ENCODE results near the gene LARP1B. TPM values are rescaled to one million over a fixed set of nuclear protein-coding genes. Genes with fewer than 3 reads are reported as not detected.

The LARP1B gene
- total and polyA plus RNA-seq, 9 of the 15 experiments (the other 6 are each of a cell fraction or from before 2014, with no cell fraction given): 19.2 to 59.7 (median 37.9) TPM

DNA sequence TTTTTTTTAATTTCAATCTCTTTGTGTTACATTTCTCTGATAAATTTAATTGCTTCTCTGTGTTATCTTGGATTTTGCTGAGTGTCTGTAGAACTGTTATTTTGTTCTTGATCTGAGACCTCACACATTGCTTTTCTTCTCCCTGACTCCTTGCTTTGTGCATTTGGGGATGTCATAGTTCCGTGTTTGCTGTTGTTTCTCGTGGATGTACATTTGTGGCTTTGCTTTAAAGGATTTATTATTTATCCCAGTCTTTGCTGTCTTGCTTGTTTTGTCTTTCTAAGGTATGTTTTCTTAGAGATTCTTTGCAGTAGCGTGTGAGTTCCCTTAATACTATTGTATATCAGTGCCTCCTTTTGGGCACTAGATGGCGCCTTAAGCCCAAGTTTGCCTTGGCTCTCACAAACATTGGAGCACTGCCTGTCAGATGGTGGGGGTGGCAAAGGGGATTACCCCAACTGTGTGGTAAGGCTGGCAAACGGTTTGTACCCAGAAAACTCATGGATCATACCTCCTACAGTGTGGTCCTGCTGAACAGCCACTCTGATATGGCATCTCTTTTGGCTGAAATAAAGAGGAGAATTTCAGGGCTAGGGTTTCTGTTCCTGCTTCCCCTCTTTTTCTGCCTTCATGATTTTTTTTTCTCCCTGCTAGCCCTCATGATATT lies 130.1 kb downstream of the LARP1B start (continued):
- TF ChIP-seq, protein P1, sequence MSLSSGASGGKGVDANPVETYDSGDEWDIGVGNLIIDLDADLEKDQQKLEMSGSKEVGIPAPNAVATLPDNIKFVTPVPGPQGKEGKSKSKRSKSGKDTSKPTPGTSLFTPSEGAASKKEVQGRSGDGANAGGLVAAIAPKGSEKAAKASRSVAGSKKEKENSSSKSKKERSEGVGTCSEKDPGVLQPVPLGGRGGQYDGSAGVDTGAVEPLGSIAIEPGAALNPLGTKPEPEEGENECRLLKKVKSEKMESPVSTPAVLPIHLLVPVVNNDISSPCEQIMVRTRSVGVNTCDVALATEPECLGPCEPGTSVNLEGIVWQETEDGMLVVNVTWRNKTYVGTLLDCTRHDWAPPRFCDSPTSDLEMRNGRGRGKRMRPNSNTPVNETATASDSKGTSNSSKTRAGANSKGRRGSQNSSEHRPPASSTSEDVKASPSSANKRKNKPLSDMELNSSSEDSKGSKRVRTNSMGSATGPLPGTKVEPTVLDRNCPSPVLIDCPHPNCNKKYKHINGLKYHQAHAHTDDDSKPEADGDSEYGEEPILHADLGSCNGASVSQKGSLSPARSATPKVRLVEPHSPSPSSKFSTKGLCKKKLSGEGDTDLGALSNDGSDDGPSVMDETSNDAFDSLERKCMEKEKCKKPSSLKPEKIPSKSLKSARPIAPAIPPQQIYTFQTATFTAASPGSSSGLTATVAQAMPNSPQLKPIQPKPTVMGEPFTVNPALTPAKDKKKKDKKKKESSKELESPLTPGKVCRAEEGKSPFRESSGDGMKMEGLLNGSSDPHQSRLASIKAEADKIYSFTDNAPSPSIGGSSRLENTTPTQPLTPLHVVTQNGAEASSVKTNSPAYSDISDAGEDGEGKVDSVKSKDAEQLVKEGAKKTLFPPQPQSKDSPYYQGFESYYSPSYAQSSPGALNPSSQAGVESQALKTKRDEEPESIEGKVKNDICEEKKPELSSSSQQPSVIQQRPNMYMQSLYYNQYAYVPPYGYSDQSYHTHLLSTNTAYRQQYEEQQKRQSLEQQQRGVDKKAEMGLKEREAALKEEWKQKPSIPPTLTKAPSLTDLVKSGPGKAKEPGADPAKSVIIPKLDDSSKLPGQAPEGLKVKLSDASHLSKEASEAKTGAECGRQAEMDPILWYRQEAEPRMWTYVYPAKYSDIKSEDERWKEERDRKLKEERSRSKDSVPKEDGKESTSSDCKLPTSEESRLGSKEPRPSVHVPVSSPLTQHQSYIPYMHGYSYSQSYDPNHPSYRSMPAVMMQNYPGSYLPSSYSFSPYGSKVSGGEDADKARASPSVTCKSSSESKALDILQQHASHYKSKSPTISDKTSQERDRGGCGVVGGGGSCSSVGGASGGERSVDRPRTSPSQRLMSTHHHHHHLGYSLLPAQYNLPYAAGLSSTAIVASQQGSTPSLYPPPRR (CRISPR knock-in tag; IDR thresholded peaks at IDR 0.05; ENCODE audit: borderline replicate concordance): no peak

DNA sequence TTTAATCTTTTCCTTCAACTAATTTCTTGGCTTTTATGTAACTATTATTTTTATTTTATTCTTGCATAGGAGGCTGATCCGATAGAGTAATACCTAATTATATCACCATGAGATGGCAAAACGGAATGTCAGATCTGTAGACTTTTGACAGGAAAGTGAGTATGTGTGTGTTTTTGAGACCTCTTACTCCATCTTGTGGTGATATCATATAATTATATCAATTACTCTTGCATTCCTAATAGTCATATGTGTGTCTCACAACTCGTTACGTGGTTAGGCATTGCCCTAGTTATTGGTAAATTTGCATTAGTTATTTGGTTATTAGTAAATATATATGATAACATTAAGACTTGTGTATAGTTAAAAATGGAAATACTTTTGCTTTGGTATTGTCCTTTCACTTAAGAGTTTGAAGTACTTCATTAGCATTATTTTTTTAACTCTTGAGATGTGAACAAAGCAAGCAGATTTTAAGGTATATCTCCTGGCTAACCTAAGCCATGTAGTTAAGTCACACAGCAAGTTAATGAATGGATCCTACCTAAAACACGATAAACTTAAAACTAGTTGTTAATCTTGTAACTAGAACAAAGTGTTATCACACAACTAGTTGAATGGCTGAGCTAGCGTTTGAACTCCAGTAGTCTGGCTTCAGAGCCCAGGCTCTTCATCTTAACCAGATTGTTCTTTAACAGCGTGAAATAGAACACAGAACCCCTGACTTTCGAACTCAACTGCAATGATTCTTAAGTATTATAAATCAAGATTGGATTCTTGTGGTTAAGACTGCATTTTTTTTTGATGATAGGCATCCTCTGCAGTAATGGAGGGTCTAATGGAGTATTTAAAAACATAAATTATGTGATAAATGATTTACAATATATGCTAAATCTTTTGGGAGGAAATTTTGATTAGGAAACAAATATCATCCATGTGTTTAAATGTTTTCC lies 159.4 kb downstream of the LARP1B start:
- H3K4me1 ChIP-seq (replicated peaks in 1 of 2; ENCODE audit: control insufficient read depth in 2 of 2, insufficient read depth in 2 of 2, low read length in 2 of 2): no peaks in the 10 kb centered on the region
- H2AFZ ChIP-seq (ENCODE audit: low read depth, low read length): no peak overlapping the region
- H3K27me3 ChIP-seq (ENCODE audit: control insufficient read depth in 2 of 2, insufficient read depth in 2 of 2, low read length in 2 of 2): no peaks in the 10 kb centered on the region
- in situ Hi-C loops (cut with MboI) (no loop called here), intact Hi-C loops (cut with micrococcal nuclease) (no loop called here)
- H3K79me2 ChIP-seq (ENCODE audit: control insufficient read depth, insufficient read depth, low read length): no peaks in the 10 kb centered on the region
- H3K27ac ChIP-seq (ENCODE audit: extremely low read depth, low read depth, low read length): no peak overlapping the region
- H3K4me3 ChIP-seq: no peak overlapping the region
- H3K9me3 ChIP-seq (replicated peaks; ENCODE audit: control insufficient read depth, insufficient read depth, low read depth, low read length): no peaks in the 10 kb centered on the region
- ChIA-PET CTCF (ENCODE audit: low intra/inter-chr PET ratio) (no interaction called here), POLR2A (no interaction called here)
- H3K4me2 ChIP-seq (ENCODE audit: insufficient read depth, low read length): no peak overlapping the region
- no TSS peak for BruUV-seq (replicated peaks)
- no peaks in the 10 kb centered on the region for H4K20me1 ChIP-seq (replicated peaks; ENCODE audit: control insufficient read depth, insufficient read depth, low read length)
- WGBS (ENCODE audit: insufficient coverage, low coverage, missing lambda C conversion rate): 28% methylated on average over 8 of the region's 8 CpGs
- no peaks in the 10 kb centered on the region for H3K9me1 ChIP-seq (ENCODE audit: control insufficient read depth, insufficient read depth, low read length)
- H3K36me3 ChIP-seq (ENCODE audit: control insufficient read depth, insufficient read depth, low read length): no peaks in the 10 kb centered on the region
- FAIRE-seq (peak; percentile 51), DNase-seq (ENCODE audit: extremely low read depth in 1 of 4, low spot score in 3 of 4) (peak; percentile 15 to 25 (median 22)), ATAC-seq (peak; percentile 77)
- H3K9ac ChIP-seq (ENCODE audit: insufficient read depth in 1 of 2, low read depth in 2 of 2, low read length in 2 of 2): no peak overlapping the region
- TF ChIP-seq NR1H2 (CRISPR knock-in tag; IDR thresholded peaks at IDR 0.05) (no peak), EWSR1 (IDR thresholded peaks at IDR 0.05; ENCODE audit: borderline replicate concordance, low read depth, partially characterized antibody) (no peak), HDAC2 (IDR thresholded peaks at IDR 0.05) (no peak), ZNF23 (CRISPR knock-in tag; IDR thresholded peaks at IDR 0.05) (no peak), TCF7 (IDR thresholded peaks at IDR 0.05; ENCODE audit: borderline replicate concordance) (no peak), FOSL1 (tag; conservative IDR thresholded peaks at IDR 0.05) (no peak), MAFK (IDR thresholded peaks at IDR 0.05; ENCODE audit: low read length) (no peak), RBM14 (IDR thresholded peaks at IDR 0.05; ENCODE audit: borderline replicate concordance, insufficient read depth, low read depth, low read length) (no peak)
- TF ChIP-seq, protein P2, sequence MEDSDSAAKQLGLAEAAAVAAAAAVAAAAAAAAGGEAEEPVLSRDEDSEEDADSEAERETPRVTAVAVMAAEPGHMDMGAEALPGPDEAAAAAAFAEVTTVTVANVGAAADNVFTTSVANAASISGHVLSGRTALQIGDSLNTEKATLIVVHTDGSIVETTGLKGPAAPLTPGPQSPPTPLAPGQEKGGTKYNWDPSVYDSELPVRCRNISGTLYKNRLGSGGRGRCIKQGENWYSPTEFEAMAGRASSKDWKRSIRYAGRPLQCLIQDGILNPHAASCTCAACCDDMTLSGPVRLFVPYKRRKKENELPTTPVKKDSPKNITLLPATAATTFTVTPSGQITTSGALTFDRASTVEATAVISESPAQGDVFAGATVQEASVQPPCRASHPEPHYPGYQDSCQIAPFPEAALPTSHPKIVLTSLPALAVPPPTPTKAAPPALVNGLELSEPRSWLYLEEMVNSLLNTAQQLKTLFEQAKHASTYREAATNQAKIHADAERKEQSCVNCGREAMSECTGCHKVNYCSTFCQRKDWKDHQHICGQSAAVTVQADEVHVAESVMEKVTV (CRISPR knock-in tag; IDR thresholded peaks at IDR 0.05): no peak
- TF ChIP-seq, protein P3, sequence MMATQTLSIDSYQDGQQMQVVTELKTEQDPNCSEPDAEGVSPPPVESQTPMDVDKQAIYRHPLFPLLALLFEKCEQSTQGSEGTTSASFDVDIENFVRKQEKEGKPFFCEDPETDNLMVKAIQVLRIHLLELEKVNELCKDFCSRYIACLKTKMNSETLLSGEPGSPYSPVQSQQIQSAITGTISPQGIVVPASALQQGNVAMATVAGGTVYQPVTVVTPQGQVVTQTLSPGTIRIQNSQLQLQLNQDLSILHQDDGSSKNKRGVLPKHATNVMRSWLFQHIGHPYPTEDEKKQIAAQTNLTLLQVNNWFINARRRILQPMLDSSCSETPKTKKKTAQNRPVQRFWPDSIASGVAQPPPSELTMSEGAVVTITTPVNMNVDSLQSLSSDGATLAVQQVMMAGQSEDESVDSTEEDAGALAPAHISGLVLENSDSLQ (IDR thresholded peaks at IDR 0.05): 0 out of 2 replicates have a peak, but pooled peaks have one; percentile 14
